HG03159 (cell line): ENCODE results near the gene CCND1.

Source experiments
- ATAC-seq: cut with Tn5 transposase; IDR thresholded peaks from one replicate; pipeline ENCODE4 v1.9.1; 2021; ENCODE audit warnings: mild to moderate bottlenecking, moderate library complexity; ENCODE audit not compliant: unreplicated experiment

The CCND1 gene

DNA sequence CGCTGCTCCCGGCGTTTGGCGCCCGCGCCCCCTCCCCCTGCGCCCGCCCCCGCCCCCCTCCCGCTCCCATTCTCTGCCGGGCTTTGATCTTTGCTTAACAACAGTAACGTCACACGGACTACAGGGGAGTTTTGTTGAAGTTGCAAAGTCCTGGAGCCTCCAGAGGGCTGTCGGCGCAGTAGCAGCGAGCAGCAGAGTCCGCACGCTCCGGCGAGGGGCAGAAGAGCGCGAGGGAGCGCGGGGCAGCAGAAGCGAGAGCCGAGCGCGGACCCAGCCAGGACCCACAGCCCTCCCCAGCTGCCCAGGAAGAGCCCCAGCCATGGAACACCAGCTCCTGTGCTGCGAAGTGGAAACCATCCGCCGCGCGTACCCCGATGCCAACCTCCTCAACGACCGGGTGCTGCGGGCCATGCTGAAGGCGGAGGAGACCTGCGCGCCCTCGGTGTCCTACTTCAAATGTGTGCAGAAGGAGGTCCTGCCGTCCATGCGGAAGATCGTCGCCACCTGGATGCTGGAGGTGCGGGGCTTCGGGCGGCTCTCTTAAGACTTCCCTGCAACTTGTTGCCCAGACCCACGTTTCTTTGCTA is at the start of gene CCND1:
Gene CCND1, plus strand, starts transcription at position 162 of the 587 bp plus-strand sequence. Its CDS starts 158 bp downstream, at position 320.
- no peak for ATAC-seq

- no peak for ATAC-seq
These were observed 47.8 kb upstream of the CCND1 start for GRCh38 chr11:69592986-69593650.

DNA sequence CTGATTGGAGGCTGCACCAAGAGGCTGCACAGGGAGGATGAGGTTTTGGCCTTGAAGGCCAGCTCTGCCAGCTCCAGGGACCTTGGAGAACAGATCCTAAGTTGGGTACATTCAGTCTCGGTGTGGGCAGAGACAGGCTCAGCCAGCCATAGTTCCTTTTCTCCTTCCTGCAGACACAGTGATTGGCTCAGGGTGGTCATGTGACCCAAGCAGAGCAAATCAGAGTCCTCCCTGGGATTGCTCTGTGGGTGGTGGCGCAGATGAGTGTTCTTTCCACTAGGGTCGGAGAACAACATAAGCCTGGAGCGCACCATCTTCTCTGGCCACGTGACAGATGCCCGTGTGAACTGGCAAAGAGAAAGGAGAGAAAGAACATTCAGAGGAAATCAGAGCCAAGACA is 47.1 kb upstream of the CCND1 start:
- no peak for ATAC-seq

- ATAC-seq, result no peak
These were observed 46.5 kb upstream of the CCND1 start for GRCh38 chr11:69594481-69594880.

- ATAC-seq, result no peak
These were observed 44.9 kb upstream of the CCND1 start for GRCh38 chr11:69595805-69596665.

DNA sequence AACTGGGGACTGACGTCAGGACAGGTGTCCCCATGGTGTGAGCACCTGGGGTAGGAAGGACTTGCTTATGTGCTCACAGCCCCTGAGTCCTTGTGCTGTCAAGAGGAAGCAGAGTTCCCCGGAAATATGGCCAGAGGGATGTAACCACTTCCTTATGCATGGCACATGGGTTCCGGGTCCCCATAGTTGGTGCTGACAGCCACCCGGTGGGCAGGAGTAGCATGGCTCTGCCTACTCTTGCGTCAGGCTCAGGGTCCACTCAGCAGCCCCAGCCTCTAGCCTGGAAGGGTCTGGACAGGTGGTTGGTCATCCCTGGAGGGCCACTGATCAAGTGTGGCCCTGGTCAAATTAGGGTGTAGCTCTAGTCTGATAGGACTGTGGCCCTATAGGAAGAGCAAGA is 42.8 kb upstream of the CCND1 start:
- no peak for ATAC-seq

GRCh38 chr11:69599502-69599901 is 41.5 kb upstream of the CCND1 start:
- no peak for ATAC-seq

- no peak for ATAC-seq
These were observed 41.0 kb upstream of the CCND1 start for GRCh38 chr11:69600001-69600400.

- ATAC-seq, result no peak
These were observed 39.7 kb upstream of the CCND1 start for GRCh38 chr11:69601011-69601975.

- ATAC-seq, result no peak
These were observed 37.7 kb upstream of the CCND1 start for GRCh38 chr11:69603111-69603836.

GRCh38 chr11:69604055-69604454 is 36.9 kb upstream of the CCND1 start:
- no peak for ATAC-seq

GRCh38 chr11:69605737-69606526 is 35.0 kb upstream of the CCND1 start:
- no peak for ATAC-seq

DNA sequence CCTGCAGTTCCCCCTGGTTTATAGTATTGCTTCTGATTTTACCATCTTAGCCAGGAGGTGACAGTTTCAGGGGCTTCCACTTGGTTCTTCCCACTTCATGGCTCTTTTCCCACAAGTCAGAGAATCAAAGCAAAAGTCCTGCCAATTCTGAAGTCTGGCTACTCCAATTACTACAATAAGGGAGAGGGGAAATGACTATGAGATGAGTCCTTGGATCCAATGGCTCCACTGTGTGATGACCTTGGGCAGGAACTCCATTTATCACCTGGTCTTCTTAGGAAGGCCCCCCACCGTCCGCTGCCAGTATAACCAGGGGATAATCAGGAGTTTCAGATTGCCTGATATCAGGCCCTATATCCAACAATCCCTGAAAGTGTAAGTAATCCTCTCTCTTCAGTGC is 31.6 kb upstream of the CCND1 start:
- ATAC-seq, result no peak

GRCh38 chr11:69611548-69612526 is 29.1 kb upstream of the CCND1 start:
- no peak for ATAC-seq

DNA sequence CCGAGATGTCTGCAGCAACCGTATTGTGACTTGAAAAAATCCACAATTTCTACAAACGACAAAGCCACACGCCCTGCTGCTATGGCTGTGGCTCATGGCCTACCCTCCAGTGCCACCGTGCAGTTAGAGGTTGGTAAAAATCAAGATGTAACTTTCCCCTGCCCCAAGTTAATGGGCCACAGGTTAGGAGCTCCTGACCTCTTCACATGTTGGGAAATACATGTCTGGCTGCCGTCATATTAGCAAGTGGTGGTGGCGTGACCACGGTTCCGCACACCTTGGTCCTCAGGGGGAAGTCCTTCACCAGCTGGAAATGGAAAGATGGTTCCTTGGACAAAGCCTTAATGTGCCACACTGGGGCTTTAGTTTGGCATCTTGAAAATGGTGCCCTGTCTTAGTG is 27.4 kb upstream of the CCND1 start:
- no peak for ATAC-seq

DNA sequence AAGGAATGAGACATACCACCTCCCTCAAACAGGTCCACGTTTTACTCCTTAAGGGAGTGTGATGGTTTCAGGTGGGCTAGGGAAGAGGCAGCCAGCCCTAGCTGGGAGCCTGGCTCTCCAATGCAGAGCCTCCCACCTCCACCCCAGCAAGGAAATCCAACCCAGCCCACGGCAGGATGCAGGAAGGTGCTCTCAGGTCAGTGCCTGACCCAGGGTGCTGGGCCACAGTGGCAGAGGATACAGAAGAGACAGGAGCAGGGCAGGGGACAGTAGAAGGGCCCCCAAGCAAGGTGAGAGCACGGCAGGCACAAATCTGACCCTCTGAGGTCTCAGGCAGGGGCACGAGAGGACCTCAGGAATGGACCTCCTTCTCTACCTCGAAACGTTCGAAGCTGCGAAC is 26.9 kb upstream of the CCND1 start:
- ATAC-seq, result no peak

DNA sequence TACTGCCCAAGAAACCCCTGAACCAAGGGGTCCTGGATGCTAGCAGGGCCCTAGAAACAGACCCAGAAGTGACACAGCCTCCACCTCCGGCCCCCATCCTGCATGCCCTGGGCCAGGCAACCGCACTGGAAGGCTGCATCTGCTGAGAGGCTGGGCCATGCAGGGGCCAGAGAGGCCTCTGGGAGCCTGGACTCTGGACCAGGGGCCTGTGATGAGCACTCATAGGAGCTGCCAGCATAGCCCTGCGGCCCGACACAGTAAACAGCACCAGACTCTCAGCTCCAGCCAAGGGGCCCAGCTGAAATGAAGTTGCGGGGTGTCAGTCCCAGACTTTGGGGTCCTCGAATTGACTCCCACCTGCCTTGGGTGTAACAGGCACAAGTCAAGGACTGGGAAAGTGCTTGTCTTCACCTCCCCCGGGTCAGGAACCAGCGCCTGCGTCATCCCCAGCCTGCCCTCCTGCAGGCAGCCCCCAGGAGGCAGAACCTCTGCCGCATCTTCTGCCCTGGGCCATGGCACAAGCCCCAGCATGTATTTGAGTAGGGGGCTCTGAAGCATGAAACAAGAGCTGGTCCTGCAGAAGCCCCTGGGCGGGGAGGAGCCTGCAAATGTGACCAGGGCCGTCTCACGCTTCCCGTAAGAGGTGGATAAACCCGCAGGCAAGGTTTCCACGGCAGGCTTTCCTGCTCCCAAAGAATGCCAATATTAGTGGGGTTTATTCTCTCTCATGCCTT is 25.2 kb upstream of the CCND1 start:
- ATAC-seq, result no peak
